ENCODE data around the gene CCDC92B.

DNA sequence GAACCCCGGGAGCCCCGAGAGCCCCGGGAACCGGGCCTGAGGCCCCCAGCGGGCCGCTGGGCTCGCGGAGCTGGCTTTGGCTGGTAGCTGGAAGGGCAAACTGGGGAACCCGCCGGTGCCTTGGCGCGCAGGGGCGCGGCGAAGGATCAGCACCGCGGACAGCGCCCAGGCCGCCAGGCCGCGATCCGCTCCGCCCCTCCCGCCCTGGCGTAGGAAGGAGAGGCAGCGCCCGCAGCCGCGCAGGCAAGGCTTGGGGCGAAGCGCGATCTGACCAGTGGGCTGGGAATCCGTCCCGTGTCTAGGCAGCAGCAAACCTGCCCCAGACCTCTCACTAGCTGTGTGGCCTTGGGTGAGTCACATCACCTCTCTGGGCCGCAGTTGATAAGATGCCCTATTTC is 331 bp upstream of the CCDC92B start:
- TF ChIP-seq, protein P1, sequence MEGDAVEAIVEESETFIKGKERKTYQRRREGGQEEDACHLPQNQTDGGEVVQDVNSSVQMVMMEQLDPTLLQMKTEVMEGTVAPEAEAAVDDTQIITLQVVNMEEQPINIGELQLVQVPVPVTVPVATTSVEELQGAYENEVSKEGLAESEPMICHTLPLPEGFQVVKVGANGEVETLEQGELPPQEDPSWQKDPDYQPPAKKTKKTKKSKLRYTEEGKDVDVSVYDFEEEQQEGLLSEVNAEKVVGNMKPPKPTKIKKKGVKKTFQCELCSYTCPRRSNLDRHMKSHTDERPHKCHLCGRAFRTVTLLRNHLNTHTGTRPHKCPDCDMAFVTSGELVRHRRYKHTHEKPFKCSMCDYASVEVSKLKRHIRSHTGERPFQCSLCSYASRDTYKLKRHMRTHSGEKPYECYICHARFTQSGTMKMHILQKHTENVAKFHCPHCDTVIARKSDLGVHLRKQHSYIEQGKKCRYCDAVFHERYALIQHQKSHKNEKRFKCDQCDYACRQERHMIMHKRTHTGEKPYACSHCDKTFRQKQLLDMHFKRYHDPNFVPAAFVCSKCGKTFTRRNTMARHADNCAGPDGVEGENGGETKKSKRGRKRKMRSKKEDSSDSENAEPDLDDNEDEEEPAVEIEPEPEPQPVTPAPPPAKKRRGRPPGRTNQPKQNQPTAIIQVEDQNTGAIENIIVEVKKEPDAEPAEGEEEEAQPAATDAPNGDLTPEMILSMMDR (IDR thresholded peaks at IDR 0.05), result no peak
- no peak for TF ChIP-seq POLR2A (IDR thresholded peaks at IDR 0.05)
